Activated CD4-positive, alpha-beta T cell treated with anti-CD3 and anti-CD28 coated beads for 1 hour (primary cell): ENCODE measurements around the gene TIMP3.

ENCODE experiments used
- DNase-seq: peaks from one replicate; pipeline ENCODE4 v3.0.0-alpha.2; 2020

TIMP3 gene

DNA sequence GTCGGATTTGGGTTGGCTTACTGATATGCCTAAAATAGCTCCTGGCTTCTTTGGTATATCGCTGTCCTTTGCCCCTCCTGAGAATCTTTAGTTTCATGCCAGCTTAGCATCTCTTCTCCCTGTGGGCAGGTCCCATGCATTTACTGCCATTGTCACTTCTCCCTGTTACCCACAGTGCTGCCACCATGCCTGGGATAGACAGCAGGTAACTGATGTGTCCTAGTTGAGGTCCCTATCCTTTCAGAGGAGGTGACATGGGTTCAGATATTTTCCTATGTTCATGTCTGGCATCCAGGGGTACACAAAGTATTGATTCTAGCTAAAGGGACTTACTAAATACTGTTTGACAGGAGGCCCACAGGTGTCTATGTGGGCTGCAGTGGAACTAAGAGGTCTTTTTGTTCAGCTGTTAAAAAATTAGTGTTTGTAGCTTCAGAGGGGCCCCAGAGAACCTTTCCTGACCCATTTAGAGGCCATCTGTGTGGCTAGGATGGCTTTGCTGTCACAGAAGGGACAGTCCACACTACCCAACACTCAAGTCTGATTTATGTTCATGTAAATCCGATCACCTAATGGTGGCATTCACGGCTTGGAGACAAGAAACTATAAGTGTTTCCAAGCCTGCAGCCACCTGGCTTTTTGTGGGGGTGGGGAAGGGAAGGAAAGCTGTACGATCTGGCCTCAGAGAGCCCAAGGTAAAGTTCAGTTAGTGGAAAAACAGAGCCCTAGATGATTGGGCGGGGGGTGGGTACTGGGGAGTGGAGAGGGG is 8.5 kb downstream of the TIMP3 start:
- DNase-seq = no peak

GRCh38 chr22:32810555-32811133 is 9.1 kb downstream of the TIMP3 start:
- DNase-seq = no peak

GRCh38 chr22:32811788-32812545 is 10.5 kb downstream of the TIMP3 start:
- DNase-seq = no peak

DNA sequence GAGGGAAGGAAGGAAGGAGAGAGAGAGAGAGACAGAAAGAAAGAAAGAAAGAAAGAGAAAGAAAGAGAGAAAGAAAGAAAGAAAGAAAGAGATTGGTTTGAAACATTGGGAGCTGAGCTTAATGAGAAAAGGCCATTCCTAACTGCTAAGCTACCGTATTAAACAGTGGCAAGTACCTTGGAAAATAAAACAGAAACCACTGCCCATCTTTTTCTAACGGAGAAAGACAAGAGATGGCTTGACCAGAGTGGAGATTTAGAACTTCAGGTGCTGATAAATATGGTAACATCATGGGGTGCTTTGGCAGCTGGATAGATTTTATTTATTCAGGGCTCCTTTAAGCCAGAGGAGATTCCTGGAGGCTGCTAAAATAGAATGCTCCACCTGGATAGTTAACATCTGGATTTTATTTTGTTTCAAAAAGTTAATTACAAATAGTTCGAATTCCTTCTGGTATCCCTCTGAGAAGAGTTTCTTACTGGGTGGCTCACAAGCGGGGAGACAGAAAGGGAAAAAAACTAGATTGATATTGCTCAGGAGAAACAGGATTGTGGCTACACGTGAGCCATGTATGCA is 12.9 kb downstream of the TIMP3 start:
- DNase-seq = no peak

GRCh38 chr22:32815059-32815458 is 13.6 kb downstream of the TIMP3 start:
- DNase-seq = no peak

DNA sequence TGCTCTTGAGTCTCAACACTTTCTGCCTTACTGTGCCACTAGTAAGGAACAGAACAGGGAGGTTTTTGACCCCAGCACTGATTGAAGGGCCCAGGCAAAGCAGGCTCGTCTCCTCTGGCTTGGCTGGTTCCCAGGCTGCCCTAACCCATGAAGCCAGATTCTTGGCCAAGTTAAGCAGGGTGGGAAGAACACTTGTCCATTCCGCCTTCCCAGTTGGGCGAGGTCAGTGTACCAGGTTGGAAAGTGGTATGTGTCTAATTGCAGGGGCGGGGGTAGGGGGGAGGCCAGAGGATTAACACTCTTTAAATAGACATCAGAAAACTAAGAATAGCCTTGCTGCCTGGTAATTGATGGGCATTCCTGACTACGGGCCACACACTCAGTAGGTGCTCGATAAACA is 14.4 kb downstream of the TIMP3 start:
- no peak for DNase-seq

DNA sequence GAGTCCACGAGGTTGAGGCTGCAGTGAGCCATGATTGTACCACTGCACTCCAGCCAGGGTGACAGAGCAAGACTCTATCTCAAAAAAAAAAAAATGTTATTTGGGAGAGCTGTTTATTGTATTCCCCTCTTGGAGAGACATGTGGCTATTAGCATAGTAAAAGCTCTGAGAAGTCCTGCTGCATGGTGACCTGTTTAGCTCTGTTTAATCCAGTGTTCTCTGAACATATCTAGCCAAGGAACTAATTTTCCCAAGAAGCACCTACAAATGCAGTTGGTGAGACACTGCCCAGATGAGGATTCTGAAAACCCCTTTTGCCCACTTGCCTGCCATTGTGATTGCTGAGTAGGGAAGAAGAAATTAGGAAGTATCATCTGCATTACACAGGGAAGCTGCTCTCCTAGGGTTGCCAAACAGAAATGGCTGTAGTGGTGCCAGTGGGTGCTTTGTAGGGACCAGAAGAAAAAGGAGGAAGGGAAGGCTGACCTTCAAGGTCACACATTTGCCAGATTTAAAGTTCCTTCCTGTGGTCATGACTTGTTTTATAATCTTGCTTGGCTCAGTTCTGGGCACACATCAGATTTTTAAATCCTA is 15.7 kb downstream of the TIMP3 start:
- DNase-seq = no peak

- DNase-seq = no peak
Observed at GRCh38 chr22:32818446-32819115, 17.1 kb downstream of the TIMP3 start.

DNA sequence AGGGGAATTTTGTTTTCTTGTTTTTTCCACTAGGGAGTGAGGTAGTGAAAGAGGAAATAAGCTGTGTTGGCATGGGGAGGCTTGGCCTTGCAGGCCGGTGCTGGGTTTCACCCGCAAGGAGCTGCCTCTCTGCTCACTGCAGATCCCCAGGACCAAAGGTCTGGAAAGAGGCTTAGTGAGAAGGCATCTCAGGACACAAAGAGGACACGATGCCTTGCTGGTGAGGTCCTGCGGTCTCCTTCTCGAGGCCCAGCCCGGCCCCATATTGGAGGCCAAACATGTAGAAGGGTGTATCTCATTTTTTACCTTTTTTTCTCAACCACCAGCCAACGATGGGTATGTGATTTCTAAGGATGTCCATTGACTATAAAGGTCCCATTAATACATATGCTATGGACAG is 17.6 kb downstream of the TIMP3 start:
- no peak for DNase-seq

DNA sequence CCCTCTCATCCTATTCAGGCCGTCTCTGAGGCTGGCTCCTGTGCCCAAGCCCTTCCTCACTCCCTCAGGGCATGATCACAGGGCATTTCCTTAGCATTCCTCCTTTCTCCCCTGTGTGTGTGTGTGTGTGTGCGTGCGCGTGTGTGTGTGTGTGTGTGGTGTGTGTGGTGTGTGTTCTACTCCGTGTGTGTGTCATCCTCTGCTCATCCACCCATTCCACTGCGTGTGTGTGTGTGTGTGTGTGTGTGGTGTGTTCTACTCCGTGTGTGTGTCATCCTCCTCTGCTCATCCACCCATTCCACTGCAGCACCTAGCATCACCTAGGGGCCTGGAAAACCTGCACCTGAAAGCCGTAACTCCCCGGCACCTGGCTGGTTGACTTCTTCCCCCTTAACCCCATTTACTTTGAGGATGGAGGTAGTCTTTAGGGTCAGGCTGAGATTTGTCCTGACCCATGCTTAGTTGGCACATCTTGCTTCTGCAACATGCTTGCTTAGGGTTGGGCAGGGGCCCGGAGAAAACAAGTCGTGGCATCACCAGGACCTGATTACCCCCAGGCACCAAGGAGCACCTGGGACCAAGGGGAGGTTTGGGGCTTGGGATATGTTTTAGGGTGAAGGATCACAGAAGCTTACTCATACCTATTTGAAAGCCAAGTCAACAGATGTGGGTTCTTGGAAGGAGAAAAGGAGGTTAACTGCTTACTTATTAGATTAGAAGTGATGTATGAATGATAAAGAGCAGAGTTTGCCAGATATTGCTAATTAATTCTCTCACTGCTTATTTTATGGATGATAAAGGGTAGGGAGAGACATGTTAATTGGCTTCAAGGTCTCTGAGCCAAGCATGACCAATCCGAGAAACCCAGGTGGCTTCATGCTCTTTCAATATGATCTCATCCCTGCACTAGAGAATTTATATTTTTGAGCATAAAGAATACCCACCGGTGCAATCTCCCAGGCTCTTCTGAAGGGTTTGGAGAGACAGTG is 18.9 kb downstream of the TIMP3 start:
- no peak for DNase-seq

DNA sequence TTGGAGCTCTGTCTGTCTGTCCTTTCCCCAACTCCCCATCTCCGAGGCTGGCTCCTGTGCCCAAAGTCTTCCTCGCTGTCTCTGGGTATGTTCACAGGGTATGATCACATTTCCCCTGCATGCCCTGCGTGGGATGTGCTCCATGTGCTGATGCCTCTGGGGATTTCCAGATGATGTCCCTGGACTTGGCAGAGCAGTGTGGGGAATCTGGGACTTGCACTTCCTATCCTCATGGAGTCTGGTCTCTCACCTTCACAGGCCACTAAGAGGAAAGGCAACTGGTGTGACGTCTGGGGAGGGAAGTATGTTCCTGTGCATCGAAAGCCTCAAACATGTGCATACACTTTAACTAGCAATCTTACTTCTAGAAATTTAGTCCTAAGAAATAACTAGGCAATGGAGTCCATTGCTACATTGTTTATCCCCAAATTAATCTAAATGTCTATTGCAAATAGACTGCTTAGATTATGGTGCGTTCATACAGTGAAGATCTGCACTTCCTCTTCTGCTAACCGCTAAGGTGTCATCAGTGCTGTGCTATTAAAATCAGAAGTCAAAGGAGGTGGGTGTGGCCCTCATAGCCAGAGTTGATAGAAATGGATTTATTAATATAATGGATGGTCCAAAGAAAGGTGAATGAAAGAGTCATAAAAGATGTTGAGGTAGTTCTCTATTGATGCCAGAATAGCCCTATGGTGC is 20.8 kb downstream of the TIMP3 start:
- DNase-seq = no peak

DNA sequence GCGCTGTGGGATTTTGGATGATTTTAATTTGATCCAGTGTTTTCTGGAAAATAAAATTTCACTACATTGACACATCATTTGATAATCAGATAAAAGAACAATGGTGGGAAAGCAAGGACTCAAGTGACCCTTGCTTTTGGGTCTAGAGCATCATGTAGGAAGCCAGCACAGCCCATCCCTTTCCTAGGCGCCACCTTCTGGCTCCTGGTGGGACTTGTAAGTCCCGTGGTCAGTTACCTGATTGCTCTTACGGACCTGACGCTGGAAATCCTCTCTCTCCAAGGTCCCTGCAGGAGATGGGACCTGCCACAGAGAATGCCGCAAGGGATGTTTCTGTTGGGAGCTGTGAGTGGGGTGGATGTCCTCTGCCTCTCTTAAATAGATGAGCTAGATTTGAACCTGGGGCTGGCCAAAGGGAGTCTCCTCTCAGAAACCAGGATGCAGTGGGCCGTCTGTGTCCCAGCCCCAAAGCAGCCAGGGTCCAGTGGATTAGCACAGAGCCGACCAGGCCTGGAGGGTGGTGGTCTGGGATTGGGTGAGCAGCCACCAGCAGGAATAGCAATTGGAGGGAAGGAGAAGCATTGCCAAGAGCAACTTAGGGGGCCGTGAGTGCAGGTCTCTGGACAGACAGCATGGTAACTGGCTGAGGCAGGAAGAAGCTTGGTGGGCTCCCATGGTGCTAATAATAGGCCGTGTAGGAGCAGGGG is 21.7 kb downstream of the TIMP3 start:
- no peak for DNase-seq

DNA sequence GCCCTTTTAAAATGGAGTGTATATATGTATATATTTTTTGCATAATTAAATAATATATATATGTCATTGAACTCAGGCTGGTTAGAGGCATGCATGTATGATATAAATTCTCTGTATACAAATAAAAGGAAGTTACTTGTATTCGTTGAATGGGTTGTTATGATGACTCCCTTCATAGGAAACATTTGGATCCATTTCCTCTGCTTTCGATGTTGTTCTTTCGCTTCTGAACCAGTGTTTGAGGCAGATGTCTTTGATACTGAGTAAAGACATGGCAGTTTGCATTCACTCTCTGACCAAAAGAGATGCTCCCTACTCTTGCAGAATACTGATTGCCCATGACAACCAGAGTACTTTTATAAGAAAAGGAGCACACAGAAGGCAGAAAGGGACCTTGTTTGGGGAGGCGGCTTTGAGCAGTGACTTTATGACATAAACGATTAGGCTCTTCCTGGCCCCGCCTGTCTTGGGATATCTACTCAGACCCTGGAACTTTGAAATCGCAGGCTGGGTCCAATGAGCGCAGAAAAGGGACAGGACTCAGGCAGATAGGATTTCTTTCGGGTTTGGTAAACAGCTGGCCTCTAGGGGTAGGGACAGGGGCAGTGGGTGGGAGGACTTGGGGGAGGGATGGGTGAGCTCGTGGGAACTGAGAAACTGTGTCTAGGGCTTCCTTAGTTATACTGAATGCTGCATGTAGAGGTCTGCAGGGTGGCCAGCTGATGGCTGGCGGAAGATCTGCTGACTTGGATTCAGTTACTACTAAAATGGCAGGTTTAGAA is 23.2 kb downstream of the TIMP3 start:
- DNase-seq = no peak

DNA sequence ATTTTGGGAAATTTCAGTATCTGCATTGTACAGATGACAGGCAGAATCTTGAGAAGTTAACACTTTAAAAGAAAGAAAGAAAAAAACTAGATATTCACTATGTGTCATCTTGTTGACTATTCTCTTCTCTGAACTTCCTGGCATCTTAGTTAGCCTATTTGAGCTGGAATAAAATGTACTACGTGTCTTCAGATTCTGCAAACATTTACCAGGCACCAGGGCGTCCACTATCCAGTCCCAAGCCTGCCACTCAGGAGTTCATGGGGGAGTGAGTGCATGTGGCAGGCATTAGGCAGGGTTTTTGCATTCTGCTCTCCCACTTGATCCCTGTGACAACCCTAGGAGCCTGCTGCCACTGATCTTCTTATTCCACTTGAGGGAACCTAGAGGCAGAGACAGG is 25.0 kb downstream of the TIMP3 start:
- DNase-seq = no peak

DNA sequence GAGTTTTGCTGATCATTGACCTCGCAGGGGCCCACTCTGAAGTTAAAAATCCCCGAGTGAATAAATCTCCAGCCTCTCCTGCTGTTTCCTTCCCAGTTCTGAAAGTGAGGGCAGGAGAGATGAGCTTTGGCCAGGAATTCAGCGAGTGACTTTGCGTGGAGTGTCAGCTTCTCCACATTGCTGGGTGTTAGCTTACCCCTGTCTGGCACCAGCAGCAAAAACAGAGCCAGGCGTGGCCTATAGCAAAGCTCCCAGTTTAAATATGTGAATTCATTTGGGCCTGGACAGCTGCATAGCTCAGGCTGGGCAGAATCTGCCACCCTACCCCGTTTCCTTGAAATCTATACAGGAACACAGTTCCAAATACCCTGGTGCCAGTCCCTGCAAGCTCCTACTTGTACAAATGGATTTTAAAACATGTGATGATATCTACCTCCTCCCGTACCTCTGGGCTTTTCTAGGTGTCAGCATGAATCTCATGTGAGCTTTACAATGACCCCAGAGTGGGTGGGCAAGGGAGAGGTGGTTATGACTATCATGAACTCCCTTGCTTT is 25.6 kb downstream of the TIMP3 start:
- DNase-seq = no peak

DNA sequence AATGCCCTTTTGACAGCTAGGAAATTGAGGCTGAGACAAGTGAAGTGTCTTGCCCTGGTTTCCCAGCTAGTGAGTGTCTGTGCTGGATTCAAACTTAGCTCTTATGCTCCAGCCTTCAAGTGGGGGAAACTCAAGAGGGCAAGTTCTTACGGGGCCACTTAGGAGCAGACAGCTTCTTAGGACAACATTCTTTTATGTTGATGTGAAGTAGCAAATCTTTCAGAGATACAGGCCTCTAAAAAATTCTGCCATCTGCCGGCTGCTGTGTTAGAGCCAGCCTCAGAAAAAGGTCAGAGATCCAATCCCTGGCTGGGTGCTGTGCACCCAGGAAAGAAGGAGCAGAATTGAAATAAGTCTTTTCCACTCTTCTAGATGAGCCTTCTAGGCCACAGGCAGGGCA is 26.6 kb downstream of the TIMP3 start:
- DNase-seq = no peak

DNA sequence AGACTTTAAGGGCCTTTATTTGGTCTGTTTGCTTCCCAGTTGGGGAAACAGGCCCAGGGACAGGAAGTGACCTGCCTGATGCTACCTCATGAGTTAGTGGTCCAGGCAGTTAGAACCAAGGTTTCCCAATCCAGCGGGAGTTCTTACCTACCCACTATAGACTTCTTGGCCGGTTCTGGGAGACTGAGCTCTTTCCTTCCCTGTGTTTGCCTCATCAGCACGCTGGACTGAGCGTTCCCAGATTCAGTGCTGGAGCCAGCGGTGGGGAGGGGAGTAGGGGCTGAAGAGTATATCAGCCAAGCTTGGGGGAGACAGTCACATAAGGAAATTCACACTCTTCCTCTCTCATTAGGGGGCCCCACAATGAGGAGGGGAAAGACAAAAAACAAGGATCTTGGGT is 27.1 kb downstream of the TIMP3 start:
- no peak for DNase-seq

- no peak for DNase-seq
Observed at GRCh38 chr22:32829451-32829851, 27.9 kb downstream of the TIMP3 start.

GRCh38 chr22:32830473-32830872 is 29.0 kb downstream of the TIMP3 start:
- DNase-seq = no peak
